ENCODE results near the gene GNPTAB.

DNA sequence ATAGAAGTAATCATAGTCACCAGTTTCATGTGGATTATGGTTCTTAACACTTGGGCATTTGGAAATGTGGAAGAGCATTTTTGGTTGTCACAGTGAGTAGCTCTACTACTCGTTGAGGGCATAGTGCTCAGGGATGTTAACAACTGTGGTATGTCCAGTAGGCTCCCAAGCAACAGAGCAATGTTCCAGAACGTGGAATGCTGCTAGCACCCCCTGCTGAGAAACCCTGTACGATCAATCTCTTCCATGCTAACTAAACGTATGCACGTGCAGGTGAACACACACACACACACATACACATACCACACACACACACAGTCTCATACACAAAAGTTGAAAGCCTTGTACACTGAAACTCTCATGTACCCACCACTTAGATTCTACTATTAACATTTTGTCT lies 16.6 kb upstream of the GNPTAB start:
- TF ChIP-seq POLR2A (IDR thresholded peaks at IDR 0.05; ENCODE audit: low read length) (no peak), GATA1 (IDR thresholded peaks at IDR 0.05; ENCODE audit: low read depth, low read length) (no peak)

Data from erythroblast (primary cell).